ENCODE results near the gene S100A7. TPM values are rescaled to one million over a fixed set of nuclear protein-coding genes. Genes with fewer than 3 reads are reported as not detected.

The S100A7 gene
- total RNA-seq (2014; rRNA removed; shearing (Covaris generic)) (not detected in 2 replicates), polyA plus RNA-seq (2016; fragmentation: Nextera tagmentation; extraction: Ambion mirVana) (not detected in 2 replicates)

- Histone ChIP-seq H3F3A (ENCODE audit: insufficient read depth) (0 out of 2 replicates have a peak, but pooled peaks cover 3% of the 10 kb centered on the region), H2AFZ (no peak within 1 kb of the TSS), H3K27ac (no peak within 1 kb of the TSS), H3K36me3 (ENCODE audit: low read depth) (no peaks in the 10 kb centered on the region), H3K4me2 (ENCODE audit: unreplicated experiment) (no peak within 1 kb of the TSS), H3K79me2 (ENCODE audit: insufficient read depth) (no peaks in the 10 kb centered on the region), H3K9me2 (ENCODE audit: insufficient read depth) (no peaks in the 10 kb centered on the region), H3K4me3 (no peak within 1 kb of the TSS), H3K4me1 (ENCODE audit: insufficient read depth) (no peaks in the 10 kb centered on the region), H4K20me1 (ENCODE audit: insufficient read depth) (no peaks in the 10 kb centered on the region), H3K9ac (no peak within 1 kb of the TSS), H3K27me3 (replicated peaks; ENCODE audit: insufficient read depth) (no peaks in the 10 kb centered on the region), H3K9me3 (ENCODE audit: low read depth) (no peaks in the 10 kb centered on the region)
- in situ Hi-C loops (cut with MboI): no loop called here
- no peak for TF ChIP-seq EZH2 (IDR thresholded peaks at IDR 0.05; ENCODE audit: insufficient read depth, poor library complexity, severe bottlenecking)
- no peak for TF ChIP-seq EZH2phosphoT487 (IDR thresholded peaks at IDR 0.05; ENCODE audit: insufficient read depth, low read depth)
- 62 to 72% methylated on average over 4 of the region's 4 CpGs for WGBS, 2 experiments (ENCODE audit: low coverage in 1 of 2, low lambda C conversion rate in 2 of 2, missing lambda C conversion rate in 2 of 2)
- no peak for DNase-seq
Measured at GRCh38 chr1:153460551-153460950, at the start of gene S100A7. S100A7 (minus strand) TSS chr1:153460651; CDS start chr1:153459013, 1,638 bp downstream.

GRCh38 chr1:153509729-153510354 is 49.4 kb upstream of the S100A7 start:
- in situ Hi-C loops (cut with MboI): no loop called here

GRCh38 chr1:153509036-153509435 is 48.6 kb upstream of the S100A7 start:
- in situ Hi-C loops (cut with MboI): no loop called here
- H3K4me3 ChIP-seq: no peak overlapping the region
- no peaks in the 10 kb centered on the region for H3K36me3 ChIP-seq (ENCODE audit: low read depth)
- no peak for TF ChIP-seq EZH2 (IDR thresholded peaks at IDR 0.05; ENCODE audit: insufficient read depth, poor library complexity, severe bottlenecking)
- TF ChIP-seq EZH2phosphoT487 (IDR thresholded peaks at IDR 0.05; ENCODE audit: insufficient read depth, low read depth): no peak
- no peak overlapping the region for H3K9ac ChIP-seq
- DNase-seq: no peak
- H3F3A ChIP-seq (ENCODE audit: insufficient read depth): peaks cover 31% of the 10 kb centered on the region
- no peak overlapping the region for H2AFZ ChIP-seq
- no peak overlapping the region for H3K4me2 ChIP-seq (ENCODE audit: unreplicated experiment)
- no peak overlapping the region for H3K27ac ChIP-seq
- no peaks in the 10 kb centered on the region for H3K79me2 ChIP-seq (ENCODE audit: insufficient read depth)
- H3K4me1 ChIP-seq (ENCODE audit: insufficient read depth): peaks cover 37% of the 10 kb centered on the region
- no peaks in the 10 kb centered on the region for H3K9me3 ChIP-seq (ENCODE audit: low read depth)
- no peaks in the 10 kb centered on the region for H3K27me3 ChIP-seq (replicated peaks; ENCODE audit: insufficient read depth)
- H3K9me2 ChIP-seq (ENCODE audit: insufficient read depth): no peaks in the 10 kb centered on the region
- no peaks in the 10 kb centered on the region for H4K20me1 ChIP-seq (ENCODE audit: insufficient read depth)
- WGBS, 2 experiments (ENCODE audit: low coverage in 1 of 2, low lambda C conversion rate in 2 of 2, missing lambda C conversion rate in 2 of 2): 94% methylated on average over 3 of the region's 3 CpGs

More at GRCh38 chr1:153509729-153510354, 49.4 kb upstream of the S100A7 start:
- Histone ChIP-seq H3K4me1 (ENCODE audit: insufficient read depth) (peaks cover 37% of the 10 kb centered on the region), H2AFZ (no peak overlapping the region), H3K9me3 (ENCODE audit: low read depth) (no peaks in the 10 kb centered on the region), H3K36me3 (ENCODE audit: low read depth) (no peaks in the 10 kb centered on the region), H3K27me3 (replicated peaks; ENCODE audit: insufficient read depth) (no peaks in the 10 kb centered on the region), H4K20me1 (ENCODE audit: insufficient read depth) (no peaks in the 10 kb centered on the region), H3F3A (ENCODE audit: insufficient read depth) (peaks cover 31% of the 10 kb centered on the region), H3K4me2 (ENCODE audit: unreplicated experiment) (no peak overlapping the region), H3K9me2 (ENCODE audit: insufficient read depth) (no peaks in the 10 kb centered on the region), H3K9ac (no peak overlapping the region), H3K4me3 (no peak overlapping the region), H3K79me2 (ENCODE audit: insufficient read depth) (no peaks in the 10 kb centered on the region), H3K27ac (no peak overlapping the region)
- WGBS, 2 experiments (ENCODE audit: low coverage in 1 of 2, low lambda C conversion rate in 2 of 2, missing lambda C conversion rate in 2 of 2): 83 to 85% methylated on average over 4 of the region's 4 CpGs
- no peak for TF ChIP-seq EZH2phosphoT487 (IDR thresholded peaks at IDR 0.05; ENCODE audit: insufficient read depth, low read depth)
- no peak for TF ChIP-seq EZH2 (IDR thresholded peaks at IDR 0.05; ENCODE audit: insufficient read depth, poor library complexity, severe bottlenecking)
- DNase-seq: peak; percentile 40

GRCh38 chr1:153507926-153508583 is 47.6 kb upstream of the S100A7 start:
- no peak for TF ChIP-seq EZH2phosphoT487 (IDR thresholded peaks at IDR 0.05; ENCODE audit: insufficient read depth, low read depth)
- no peak for TF ChIP-seq EZH2 (IDR thresholded peaks at IDR 0.05; ENCODE audit: insufficient read depth, poor library complexity, severe bottlenecking)
- Histone ChIP-seq H3K4me2 (ENCODE audit: unreplicated experiment) (no peak overlapping the region), H3F3A (ENCODE audit: insufficient read depth) (peaks cover 31% of the 10 kb centered on the region), H3K9ac (peak overlapping the region; percentile 63), H4K20me1 (ENCODE audit: insufficient read depth) (no peaks in the 10 kb centered on the region), H3K27ac (peak overlapping the region; percentile 81), H3K4me3 (no peak overlapping the region), H3K4me1 (ENCODE audit: insufficient read depth) (peaks cover 37% of the 10 kb centered on the region), H3K9me3 (ENCODE audit: low read depth) (no peaks in the 10 kb centered on the region), H3K9me2 (ENCODE audit: insufficient read depth) (no peaks in the 10 kb centered on the region), H3K79me2 (ENCODE audit: insufficient read depth) (no peaks in the 10 kb centered on the region), H3K36me3 (ENCODE audit: low read depth) (no peaks in the 10 kb centered on the region), H3K27me3 (replicated peaks; ENCODE audit: insufficient read depth) (no peaks in the 10 kb centered on the region), H2AFZ (peak overlapping the region; percentile 73; the same call in 1 of the 2 replicates)
- peak; percentile 30 for DNase-seq
- WGBS, 2 experiments (ENCODE audit: low coverage in 1 of 2, low lambda C conversion rate in 2 of 2, missing lambda C conversion rate in 2 of 2): 79% methylated on average over 9 to 11 of the region's 11 CpGs
- in situ Hi-C loops (cut with MboI): no loop called here
